HG02623 (cell line): ENCODE measurements around the gene CPEB1.

Experiments
- ATAC-seq: cut with Tn5 transposase; IDR thresholded peaks from one replicate; pipeline ENCODE4 v1.9.1; 2021; ENCODE audit warnings: moderate library complexity; ENCODE audit not compliant: unreplicated experiment

The CPEB1 gene

GRCh38 chr15:82595766-82596165, 51.4 kb downstream of the CPEB1 start:
- ATAC-seq = no peak

- ATAC-seq = no peak
Observed at GRCh38 chr15:82595203-82595602, 52.0 kb downstream of the CPEB1 start.

DNA sequence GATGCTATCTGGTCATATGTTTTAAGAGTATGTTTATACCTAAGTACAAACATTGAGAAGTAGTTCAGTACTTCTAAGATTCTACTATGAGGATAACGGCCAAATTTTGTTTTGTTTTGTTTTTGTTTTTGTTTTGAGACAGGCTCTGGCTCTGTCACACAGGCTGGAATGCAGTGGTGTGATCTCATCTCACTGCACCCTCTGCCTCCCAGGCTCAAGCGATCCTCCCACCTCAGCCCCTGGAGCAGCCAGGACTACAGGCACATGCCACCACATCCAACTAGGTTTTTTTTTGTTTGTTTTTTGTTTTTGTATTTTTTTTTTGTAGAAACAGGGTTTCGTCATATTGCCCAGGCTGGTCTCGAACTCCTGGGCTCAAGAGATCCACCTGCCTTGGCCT, 59.4 kb downstream of the CPEB1 start:
- no peak for ATAC-seq

GRCh38 chr15:82585072-82585471, 62.1 kb downstream of the CPEB1 start:
- no peak for ATAC-seq

DNA sequence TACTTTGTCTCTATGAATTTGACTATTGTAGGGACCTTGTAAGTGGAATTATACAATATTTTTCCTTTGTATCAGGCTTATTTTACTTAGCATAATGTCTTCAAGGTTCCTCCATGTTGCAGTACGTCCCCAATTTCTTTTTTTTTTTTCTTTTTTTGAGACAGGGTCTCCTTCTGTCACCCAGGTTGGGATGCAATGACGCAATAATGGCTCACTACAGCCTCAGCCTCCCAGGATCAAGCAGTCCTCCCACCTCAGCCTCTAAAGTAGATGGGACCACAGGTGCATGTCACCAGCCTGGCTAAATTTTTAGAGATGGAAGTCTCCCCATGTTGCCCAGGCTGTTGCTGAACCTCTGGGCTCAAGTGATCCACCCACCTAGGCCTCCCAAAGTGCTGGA, 66.5 kb downstream of the CPEB1 start:
- ATAC-seq = no peak

DNA sequence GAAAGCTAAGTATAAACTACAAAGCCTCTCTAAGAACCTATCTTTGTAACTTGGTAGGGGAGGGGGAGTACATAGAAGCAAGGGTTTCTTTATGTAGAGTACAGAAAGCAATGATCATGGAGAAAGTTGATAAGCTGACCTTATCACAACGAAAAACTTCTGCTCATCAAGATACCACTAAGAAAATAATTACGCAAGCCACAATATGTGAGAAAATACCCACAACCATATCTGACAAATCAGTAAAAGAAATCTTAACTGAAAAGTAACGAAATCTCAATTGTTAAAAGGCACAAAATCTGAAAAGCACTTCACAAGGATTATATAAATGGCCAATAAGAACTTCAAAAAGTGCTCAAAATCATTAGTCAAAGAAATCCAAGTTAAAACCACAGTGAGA, 71.8 kb downstream of the CPEB1 start:
- no peak for ATAC-seq

DNA sequence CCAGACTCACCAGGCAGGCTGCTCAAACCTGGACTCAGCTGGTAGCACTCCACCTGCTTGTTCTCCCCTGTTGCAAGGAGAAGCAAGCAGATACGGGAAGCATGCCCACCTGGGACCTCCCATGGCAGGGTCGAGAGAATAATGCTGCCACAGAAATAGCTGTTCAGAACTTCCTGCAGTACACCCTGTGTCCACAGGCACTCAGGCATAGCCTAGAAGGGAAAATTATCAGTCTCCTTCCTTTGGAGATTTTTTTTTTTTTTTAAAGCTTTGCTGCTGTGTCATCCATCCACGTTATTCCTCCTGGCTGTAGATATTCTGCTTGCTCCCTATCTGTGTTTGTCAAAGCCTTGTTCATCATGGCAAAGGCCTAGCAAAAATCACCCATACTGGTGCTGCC, 74.2 kb downstream of the CPEB1 start:
- ATAC-seq = no peak

- ATAC-seq = no peak
Observed at GRCh38 chr15:82572311-82572710, 74.9 kb downstream of the CPEB1 start.

GRCh38 chr15:82571722-82572222, 75.4 kb downstream of the CPEB1 start:
- no peak for ATAC-seq

DNA sequence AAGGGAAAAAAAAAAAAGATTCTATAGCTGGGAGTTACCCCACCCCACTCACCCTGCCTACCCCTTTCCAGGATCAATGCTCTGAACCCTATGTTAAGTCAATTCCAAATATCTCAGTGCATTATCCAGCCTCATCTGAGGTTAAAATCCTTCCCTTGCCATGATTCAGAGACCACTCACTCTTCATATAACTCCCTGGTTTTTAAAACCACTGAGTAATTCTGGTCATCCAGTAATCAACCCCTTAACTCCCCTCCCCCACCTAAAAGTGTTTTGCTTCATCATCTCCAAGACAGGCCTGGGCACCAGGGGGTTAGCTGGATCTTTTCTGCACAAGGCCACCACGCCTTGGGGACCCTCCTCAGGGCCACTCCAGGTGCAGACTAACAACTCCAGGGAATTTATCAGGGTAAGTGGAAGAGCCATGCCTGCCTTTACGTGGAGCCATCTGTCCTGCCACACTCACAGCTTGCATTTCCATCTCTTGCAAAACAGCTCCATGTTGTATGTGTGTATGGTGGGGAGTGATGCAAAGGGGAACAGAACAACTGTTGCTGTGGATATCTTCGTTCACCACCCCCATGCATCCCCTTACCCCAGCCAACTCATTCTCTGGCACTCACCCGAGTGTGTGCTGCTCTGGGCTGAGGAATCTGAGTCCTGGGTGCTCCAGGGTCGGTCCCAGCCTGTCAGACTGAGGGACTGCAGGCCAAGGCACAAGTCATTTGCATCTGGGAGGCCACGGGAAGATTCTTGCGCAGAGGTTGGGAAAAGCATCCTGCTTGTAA, 76.2 kb downstream of the CPEB1 start:
- ATAC-seq = no peak

- ATAC-seq = no peak
Observed at GRCh38 chr15:82569834-82570233, 77.3 kb downstream of the CPEB1 start.

DNA sequence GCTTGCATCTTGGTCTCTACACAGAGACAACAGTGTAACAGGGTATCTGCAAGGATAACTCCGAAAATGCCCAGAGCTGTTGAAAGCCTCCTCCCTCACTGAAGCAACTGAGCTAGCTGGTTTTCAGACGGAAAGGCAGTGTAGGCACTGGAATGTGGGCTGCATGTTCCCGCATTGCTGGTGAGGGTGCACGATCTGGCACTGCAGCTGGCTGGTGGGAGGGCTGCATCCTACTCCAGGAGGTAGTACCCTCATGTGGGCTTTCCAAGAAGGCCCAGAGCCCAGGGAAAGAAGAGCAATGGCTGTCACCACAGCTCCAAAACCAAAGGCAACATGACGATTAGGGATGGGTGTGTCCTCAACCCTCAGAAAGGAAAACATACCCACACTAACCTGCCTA, 78.2 kb downstream of the CPEB1 start:
- no peak for ATAC-seq

- no peak for ATAC-seq
Observed at GRCh38 chr15:82567661-82568060, 79.5 kb downstream of the CPEB1 start.

GRCh38 chr15:82566690-82567089, 80.5 kb downstream of the CPEB1 start:
- ATAC-seq = no peak

DNA sequence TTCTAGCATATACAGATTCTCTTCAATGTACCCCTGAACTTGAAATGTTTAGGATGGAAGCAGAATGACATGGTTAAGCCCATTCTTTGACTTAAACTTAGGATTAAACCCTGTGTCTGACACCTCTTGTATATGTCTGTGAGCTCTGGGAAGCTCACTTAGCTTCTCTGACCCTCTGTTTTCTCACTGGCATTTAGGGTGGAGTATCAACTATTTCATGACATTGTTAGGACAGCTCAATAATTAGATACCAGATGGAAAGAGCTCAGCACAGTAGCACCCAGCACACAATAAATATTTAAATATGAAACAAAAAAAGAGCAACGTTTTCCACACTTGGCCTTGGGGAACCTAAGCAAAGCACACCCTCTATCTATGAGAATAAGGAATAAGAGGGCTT, 88.7 kb downstream of the CPEB1 start:
- ATAC-seq = no peak

GRCh38 chr15:82556315-82557035, 90.7 kb downstream of the CPEB1 start:
- ATAC-seq = no peak

DNA sequence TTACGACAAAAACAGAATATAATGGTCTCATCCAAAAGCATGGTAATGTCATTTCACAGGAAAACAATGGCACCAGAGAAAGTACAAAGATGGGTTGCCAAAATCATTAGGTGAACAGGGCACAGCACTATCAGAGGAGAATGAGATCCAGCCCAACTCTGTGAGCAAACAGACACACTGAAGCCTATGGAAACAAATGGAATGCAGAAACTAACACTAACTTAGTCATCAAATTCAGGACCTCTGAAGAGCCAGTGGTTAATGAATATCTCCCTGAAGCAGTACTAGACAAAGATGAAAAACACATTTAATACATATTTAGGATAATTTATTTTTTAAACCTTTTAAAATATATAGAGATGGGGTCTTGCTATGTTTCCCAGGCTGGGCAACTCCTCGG, 92.3 kb downstream of the CPEB1 start:
- no peak for ATAC-seq

GRCh38 chr15:82554351-82554750, 92.8 kb downstream of the CPEB1 start:
- no peak for ATAC-seq

DNA sequence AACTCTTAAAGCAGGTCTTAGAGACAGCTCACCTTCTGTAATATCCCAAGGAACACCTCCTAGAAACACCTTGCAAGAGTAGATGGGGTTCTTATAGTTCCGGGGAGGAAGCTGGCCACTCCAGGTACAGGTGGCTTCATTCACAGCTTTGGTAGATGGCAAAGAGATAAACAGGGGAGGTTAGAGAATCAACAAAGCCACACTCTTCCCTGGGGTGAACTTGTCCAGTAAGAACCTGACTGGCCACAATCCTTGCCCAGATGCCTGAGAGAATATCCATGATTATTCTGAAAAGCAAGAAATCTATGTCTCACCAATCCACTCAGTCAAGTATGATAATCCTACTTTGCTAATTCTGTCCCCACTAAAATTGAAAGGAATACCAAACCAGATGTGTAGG, 93.3 kb downstream of the CPEB1 start:
- ATAC-seq = no peak

DNA sequence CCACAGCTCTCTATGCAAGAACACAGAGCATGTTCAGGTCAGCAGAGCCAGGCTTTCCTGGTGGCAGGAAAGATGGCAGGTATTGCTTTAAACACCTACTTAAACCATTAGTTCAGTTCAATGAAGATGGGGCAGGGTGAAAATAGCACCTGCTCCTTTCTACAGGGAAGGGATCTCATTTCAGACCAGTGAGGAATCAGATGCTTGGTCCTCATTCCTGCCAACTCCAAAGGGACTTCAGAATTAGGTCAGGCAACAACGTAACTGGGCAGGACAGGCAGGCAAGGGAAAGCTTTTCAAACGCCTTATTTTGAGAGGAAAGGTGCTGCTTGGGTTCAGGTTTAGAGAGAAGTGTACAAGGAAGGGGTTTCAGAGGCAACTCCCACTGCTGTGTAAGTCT, 94.3 kb downstream of the CPEB1 start:
- ATAC-seq = no peak

GRCh38 chr15:82551646-82552247, 95.4 kb downstream of the CPEB1 start:
- no peak for ATAC-seq

- no peak for ATAC-seq
Observed at GRCh38 chr15:82549199-82549665, 97.9 kb downstream of the CPEB1 start.
